ENCODE results near the gene MMP14. TPM values are rescaled to one million over a fixed set of nuclear protein-coding genes. Genes with fewer than 3 reads are reported as not detected.

Gene MMP14
- total RNA-seq, 1 experiment from 2014 or later, result 34.8 TPM

- Histone ChIP-seq H2AFZ (no peak overlapping the region), H4K20me1 (ENCODE audit: insufficient read depth) (no peaks in the 10 kb centered on the region), H3K9me2 (ENCODE audit: insufficient read depth) (no peaks in the 10 kb centered on the region), H3K9me3 (ENCODE audit: insufficient read depth, low read depth) (no peaks in the 10 kb centered on the region), H3K27me3 (ENCODE audit: insufficient read depth, low read depth) (no peaks in the 10 kb centered on the region), H3K4me2 (no peak overlapping the region), H3K4me3 (no peak overlapping the region), H3K36me3 (ENCODE audit: low read depth) (no peaks in the 10 kb centered on the region; the same call in 1 of the 2 replicates), H3K79me2 (ENCODE audit: low read depth) (no peaks in the 10 kb centered on the region), H3K4me1 (replicated peaks; ENCODE audit: insufficient read depth) (no peaks in the 10 kb centered on the region), H3K27ac (no peak overlapping the region), H3F3A (ENCODE audit: insufficient read depth, low read depth) (peaks cover 16% of the 10 kb centered on the region; the same call in 1 of the 2 replicates)
- no TSS peak for BruUV-seq (replicated peaks)
- ChIA-PET CTCF (no interaction called here), POLR2A (ENCODE audit: unreplicated experiment) (interaction anchor here (0.5 kb wide), 1 partner anchor 16 kb away, joined by 11 read pairs; no protein-coding TSS in a partner anchor)
- intact Hi-C loops (cut with micrococcal nuclease; ENCODE audit: unreplicated experiment), result no loop called here
- TF ChIP-seq, protein P1, sequence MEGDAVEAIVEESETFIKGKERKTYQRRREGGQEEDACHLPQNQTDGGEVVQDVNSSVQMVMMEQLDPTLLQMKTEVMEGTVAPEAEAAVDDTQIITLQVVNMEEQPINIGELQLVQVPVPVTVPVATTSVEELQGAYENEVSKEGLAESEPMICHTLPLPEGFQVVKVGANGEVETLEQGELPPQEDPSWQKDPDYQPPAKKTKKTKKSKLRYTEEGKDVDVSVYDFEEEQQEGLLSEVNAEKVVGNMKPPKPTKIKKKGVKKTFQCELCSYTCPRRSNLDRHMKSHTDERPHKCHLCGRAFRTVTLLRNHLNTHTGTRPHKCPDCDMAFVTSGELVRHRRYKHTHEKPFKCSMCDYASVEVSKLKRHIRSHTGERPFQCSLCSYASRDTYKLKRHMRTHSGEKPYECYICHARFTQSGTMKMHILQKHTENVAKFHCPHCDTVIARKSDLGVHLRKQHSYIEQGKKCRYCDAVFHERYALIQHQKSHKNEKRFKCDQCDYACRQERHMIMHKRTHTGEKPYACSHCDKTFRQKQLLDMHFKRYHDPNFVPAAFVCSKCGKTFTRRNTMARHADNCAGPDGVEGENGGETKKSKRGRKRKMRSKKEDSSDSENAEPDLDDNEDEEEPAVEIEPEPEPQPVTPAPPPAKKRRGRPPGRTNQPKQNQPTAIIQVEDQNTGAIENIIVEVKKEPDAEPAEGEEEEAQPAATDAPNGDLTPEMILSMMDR (conservative IDR thresholded peaks at IDR 0.05), result no peak
- TF ChIP-seq EZH2 (IDR thresholded peaks at IDR 0.05; ENCODE audit: low read depth), result no peak
- no peak for DNase-seq
These were observed 60.4 kb downstream of the MMP14 start for GRCh38 chr14:22896760-22897159.

DNA sequence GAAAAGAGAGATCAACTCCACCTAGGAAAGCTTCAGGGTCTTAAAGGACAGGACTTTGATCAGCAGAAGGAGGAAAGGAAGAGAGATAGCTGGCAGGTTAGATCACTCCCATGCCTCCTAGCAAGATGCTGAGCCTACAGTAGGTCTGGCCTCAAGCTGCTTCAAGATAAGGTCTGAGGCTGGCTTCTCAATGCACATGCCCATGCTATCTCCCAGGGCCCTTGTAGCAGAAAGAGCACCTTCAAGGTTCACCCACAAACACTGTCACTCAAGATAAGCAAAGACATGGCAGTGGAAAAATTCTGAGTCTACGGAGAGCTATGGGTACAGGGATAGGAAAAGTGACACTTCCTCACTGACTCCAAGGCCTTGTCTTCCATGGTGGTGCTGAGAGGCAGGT is 61.0 kb downstream of the MMP14 start:
- H3K4me3 ChIP-seq, result no peak overlapping the region
- no peaks in the 10 kb centered on the region for H3K27me3 ChIP-seq (ENCODE audit: insufficient read depth, low read depth)
- no peak overlapping the region for H3K27ac ChIP-seq
- H3K4me2 ChIP-seq, result no peak overlapping the region
- no peaks in the 10 kb centered on the region for H4K20me1 ChIP-seq (ENCODE audit: insufficient read depth)
- H3K9me3 ChIP-seq (ENCODE audit: insufficient read depth, low read depth), result no peaks in the 10 kb centered on the region
- no peaks in the 10 kb centered on the region for H3K79me2 ChIP-seq (ENCODE audit: low read depth)
- intact Hi-C loops (cut with micrococcal nuclease; ENCODE audit: unreplicated experiment), result no loop called here
- no peak for DNase-seq
- no peaks in the 10 kb centered on the region for H3K4me1 ChIP-seq (replicated peaks; ENCODE audit: insufficient read depth)
- peaks cover 16% of the 10 kb centered on the region; the same call in 1 of the 2 replicates for H3F3A ChIP-seq (ENCODE audit: insufficient read depth, low read depth)
- ChIA-PET CTCF (no interaction called here), POLR2A (ENCODE audit: unreplicated experiment) (interaction anchor here (0.5 kb wide), 1 partner anchor 16 kb away, joined by 11 read pairs; no protein-coding TSS in a partner anchor)
- peaks cover 3% of the 10 kb centered on the region; the same call in 1 of the 2 replicates for H3K36me3 ChIP-seq (ENCODE audit: low read depth)
- no peaks in the 10 kb centered on the region for H3K9me2 ChIP-seq (ENCODE audit: insufficient read depth)
- BruUV-seq (replicated peaks), result no TSS peak
- TF ChIP-seq, protein P1 (conservative IDR thresholded peaks at IDR 0.05), result no peak
- TF ChIP-seq EZH2 (IDR thresholded peaks at IDR 0.05; ENCODE audit: low read depth), result no peak
- H2AFZ ChIP-seq, result no peak overlapping the region

Other genes with a start within 250 kb of the MMP14 start
- 129 and 155 TPM in 2 replicates for gene DAD1, start 247.4 kb upstream of the MMP14 start, total RNA-seq (2021)
- gene ABHD4, start 238.3 kb upstream of the MMP14 start, total RNA-seq (2021), result 62.1 and 83.2 TPM in 2 replicates
- 0.11 TPM in 1 of 2 replicates, not detected in the other for gene OR6J1, start 192.2 kb upstream of the MMP14 start, total RNA-seq (2021)
- gene OXA1L, start 69.9 kb upstream of the MMP14 start, total RNA-seq (2021), result 65.2 and 70.9 TPM in 2 replicates
- 4.7 and 5.9 TPM in 2 replicates for gene SLC7A7, start 21.1 kb upstream of the MMP14 start, total RNA-seq (2021)
- 76.7 and 84.8 TPM in 2 replicates for gene MRPL52, start 6.7 kb upstream of the MMP14 start, total RNA-seq (2021)
- 59.0 and 61.6 TPM in 2 replicates for gene LRP10, start 35.2 kb downstream of the MMP14 start, total RNA-seq (2021)
- gene REM2, start 46.6 kb downstream of the MMP14 start, total RNA-seq (2021), result 0.50 and 0.98 TPM in 2 replicates
- 68.7 and 76.5 TPM in 2 replicates for gene RBM23, start 82.6 kb downstream of the MMP14 start, total RNA-seq (2021)
- gene PRMT5, start 92.8 kb downstream of the MMP14 start, total RNA-seq (2021), result 58.6 and 73.2 TPM in 2 replicates
- 23.1 and 36.0 TPM in 2 replicates for gene HAUS4, start 120.5 kb downstream of the MMP14 start, total RNA-seq (2021)
- 37.4 and 42.6 TPM in 2 replicates for gene AJUBA, start 146.0 kb downstream of the MMP14 start, total RNA-seq (2021)
- gene C14orf93, start 173.6 kb downstream of the MMP14 start, total RNA-seq (2021), result 13.3 and 13.9 TPM in 2 replicates
- gene PSMB5, start 198.3 kb downstream of the MMP14 start, total RNA-seq (2021), result 122 and 146 TPM in 2 replicates
- gene PSMB11, start 205.6 kb downstream of the MMP14 start, total RNA-seq (2021), result not detected in 2 replicates
- 16.4 and 18.8 TPM in 2 replicates for gene CDH24, start 220.9 kb downstream of the MMP14 start, total RNA-seq (2021)

Data from PC-9 (cell line).